Thymus (tissue), 11 donors: ENCODE measurements around the gene ARRDC5. TPM values are rescaled to one million over a fixed set of nuclear protein-coding genes. Genes with fewer than 3 reads are reported as not detected.

Source experiments
- DNase-seq, 9 donors: peaks; one replicate each; pipeline ENCODE4 v3.0.0-alpha.2; 2013; ENCODE audit warnings: low spot score in 9 of 9, low read depth in 6 of 9, missing footprints in 1 of 9
- H3K27ac ChIP-seq, 2 donors: one replicate each; pipeline ENCODE4 v1.5.1; 2013; ENCODE audit warnings: control low read depth in 1 of 2, low read depth in 1 of 2, low read length in 1 of 2, mild to moderate bottlenecking in 1 of 2, moderate library complexity in 1 of 2
- H3K27me3 ChIP-seq, 2 donors: one replicate each; pipeline ENCODE4 v1.5.1; 2013; ENCODE audit warnings: low read length in 1 of 2; ENCODE audit not compliant: control insufficient read depth in 2 of 2, insufficient read depth in 1 of 2
- H3K36me3 ChIP-seq, 2 donors: one replicate each; pipeline ENCODE4 v1.5.1; 2013; ENCODE audit warnings: low read length in 1 of 2, mild to moderate bottlenecking in 1 of 2, moderate library complexity in 1 of 2; ENCODE audit not compliant: control insufficient read depth in 2 of 2, insufficient read depth in 2 of 2
- H3K4me1 ChIP-seq, 2 donors: one replicate each; pipeline ENCODE4 v1.5.1; 2013; ENCODE audit warnings: low read length in 2 of 2; ENCODE audit not compliant: control insufficient read depth in 2 of 2, insufficient read depth in 2 of 2
- H3K4me3 ChIP-seq, 2 donors: one replicate each; pipeline ENCODE4 v1.5.1; 2013; ENCODE audit warnings: low read length in 2 of 2, control low read depth in 1 of 2, mild to moderate bottlenecking in 1 of 2
- H3K9me3 ChIP-seq, 2 donors: one replicate each; pipeline ENCODE4 v1.5.1; 2013; ENCODE audit warnings: low read length in 1 of 2, mild to moderate bottlenecking in 1 of 2; ENCODE audit not compliant: control insufficient read depth in 2 of 2, insufficient read depth in 1 of 2
- WGBS: extraction: QIAGEN DNeasy Blood & Tissue Kit; methylation state at CpG from one replicate; pipeline ENCODE4 v1.1.7; 2013; 5-methylcytosine and 5-hydroxymethylcytosine counted together
- polyA plus RNA-seq: library from polyadenylated mRNA; stranded (reverse); fragments of 200-250 nt; gene quantifications from one replicate; pipeline ENCODE4 v1.2.3, GENCODE V29; 2013
- total RNA-seq: library from RNA; stranded (reverse); fragments of 120-200 nt; gene quantifications from one replicate; pipeline ENCODE4 v1.2.4, GENCODE V29; 2013
- donor health status: healthy.

ARRDC5 gene
- total and polyA plus RNA-seq, 2 donors: 0.66 to 3.0 TPM

- Histone ChIP-seq H3K4me3 (peak overlapping the region; percentile 74 to 82), H3K36me3 (peaks cover 5 to 65% of the 10 kb centered on the region in 2 donors), H3K9me3 (no peaks in the 10 kb centered on the region), H3K27me3 (no peaks in the 10 kb centered on the region), H3K27ac (peak overlapping the region; percentile 26 to 76), H3K4me1 (peaks cover 44 to 86% of the 10 kb centered on the region in 2 donors)
- DNase-seq: peak in 8 of 9 donors; percentile 67 to 91 (median 80)
- WGBS: 13% methylated on average over 29 of the region's 29 CpGs
Measured at GRCh38 chr19:4911786-4912672, 9.3 kb upstream of the ARRDC5 start.

GRCh38 chr19:4911314-4911713 lies 8.6 kb upstream of the ARRDC5 start:
- H3K9me3 ChIP-seq: no peaks in the 10 kb centered on the region
- no peaks in the 10 kb centered on the region for H3K27me3 ChIP-seq
- H3K27ac ChIP-seq: peak overlapping the region; percentile 0 to 76
- H3K4me1 ChIP-seq: peaks cover 44 to 86% of the 10 kb centered on the region in 2 donors
- 14% methylated on average over 15 of the region's 15 CpGs for WGBS
- H3K4me3 ChIP-seq: peak overlapping the region; percentile 74 to 82
- DNase-seq: peak in 1 of 9 donors; percentile 39
- H3K36me3 ChIP-seq: peaks cover 9 to 59% of the 10 kb centered on the region in 2 donors

- peak in 3 of 9 donors; percentile 31 to 49 (median 40) for DNase-seq
- Histone ChIP-seq H3K4me3 (peak overlapping the region; percentile 74 to 82), H3K4me1 (peaks cover 43 to 84% of the 10 kb centered on the region in 2 donors), H3K9me3 (no peaks in the 10 kb centered on the region), H3K27ac (peak overlapping the region; percentile 3 to 76), H3K36me3 (peaks cover 9 to 53% of the 10 kb centered on the region in 2 donors), H3K27me3 (no peaks in the 10 kb centered on the region)
- WGBS: 3% methylated on average over 23 of the region's 23 CpGs
Measured at GRCh38 chr19:4910594-4911281, 8.0 kb upstream of the ARRDC5 start.

GRCh38 chr19:4909897-4910593 lies 7.3 kb upstream of the ARRDC5 start:
- H3K36me3 ChIP-seq: peaks cover 9 to 46% of the 10 kb centered on the region in 2 donors
- peaks cover 37 to 77% of the 10 kb centered on the region in 2 donors for H3K4me1 ChIP-seq
- H3K27me3 ChIP-seq: no peaks in the 10 kb centered on the region
- peak overlapping the region in 1 of 2 donors; percentile 76 for H3K27ac ChIP-seq
- peak in 8 of 9 donors; percentile 78 to 96 (median 93) for DNase-seq
- no peaks in the 10 kb centered on the region for H3K9me3 ChIP-seq
- peak overlapping the region; percentile 74 to 82 for H3K4me3 ChIP-seq
- under 1% methylated on average over 85 of the region's 85 CpGs for WGBS

GRCh38 chr19:4909156-4909896 lies 6.6 kb upstream of the ARRDC5 start, which contains the start of gene UHRF1:
Gene UHRF1 (plus strand): TSS chr19:4909501. CDS start chr19:4910886, 1,385 bp downstream.
- Histone ChIP-seq H3K9me3 (no peaks in the 10 kb centered on the region), H3K4me3 (peak within 1 kb of the TSS; percentile 74 to 82), H3K27me3 (no peaks in the 10 kb centered on the region), H3K4me1 (peaks cover 31 to 70% of the 10 kb centered on the region in 2 donors), H3K36me3 (peaks cover 7 to 39% of the 10 kb centered on the region in 2 donors), H3K27ac (peak within 1 kb of the TSS in 1 of 2 donors; percentile 76)
- DNase-seq: peak in 3 of 9 donors; percentile 45 to 72 (median 61)
- WGBS: 4% methylated on average over 89 of the region's 89 CpGs

GRCh38 chr19:4908781-4909155 lies 6.1 kb upstream of the ARRDC5 start:
- no peak for DNase-seq
- Histone ChIP-seq H3K36me3 (peaks cover 5 to 34% of the 10 kb centered on the region in 2 donors), H3K4me1 (peaks cover 27 to 65% of the 10 kb centered on the region in 2 donors), H3K27ac (peak overlapping the region in 1 of 2 donors; percentile 37), H3K27me3 (no peaks in the 10 kb centered on the region), H3K9me3 (no peaks in the 10 kb centered on the region), H3K4me3 (no peak overlapping the region)
- 93% methylated on average over 15 of the region's 15 CpGs for WGBS

GRCh38 chr19:4908360-4908759 lies 5.7 kb upstream of the ARRDC5 start:
- no peaks in the 10 kb centered on the region for H3K27me3 ChIP-seq
- no peak for DNase-seq
- peaks cover 24 to 61% of the 10 kb centered on the region in 2 donors for H3K4me1 ChIP-seq
- no peak overlapping the region for H3K4me3 ChIP-seq
- peaks cover 5 to 30% of the 10 kb centered on the region in 2 donors for H3K36me3 ChIP-seq
- 96% methylated on average over 5 of the region's 5 CpGs for WGBS
- H3K9me3 ChIP-seq: no peaks in the 10 kb centered on the region
- H3K27ac ChIP-seq: no peak overlapping the region

- 93% methylated on average over 8 of the region's 8 CpGs for WGBS
- peaks cover 5 to 16% of the 10 kb centered on the region in 2 donors for H3K36me3 ChIP-seq
- no peak overlapping the region for H3K27ac ChIP-seq
- no peaks in the 10 kb centered on the region for H3K9me3 ChIP-seq
- H3K4me1 ChIP-seq: peaks cover 17 to 47% of the 10 kb centered on the region in 2 donors
- DNase-seq: no peak
- no peak overlapping the region for H3K4me3 ChIP-seq
- H3K27me3 ChIP-seq: no peaks in the 10 kb centered on the region
Measured at GRCh38 chr19:4906963-4907362, 4.3 kb upstream of the ARRDC5 start.
